ENCODE measurements around the gene CASKIN2. TPM values are rescaled to one million over a fixed set of nuclear protein-coding genes. Genes with fewer than 3 reads are reported as not detected.

CASKIN2 gene
- total RNA-seq, 1 experiment from 2014 or later, result 40.0 TPM

- no peaks in the 10 kb centered on the region; the same call in 1 of the 2 replicates for H3K36me3 ChIP-seq (ENCODE audit: control insufficient read depth, insufficient read depth, low read length)
- no peak overlapping the region for H3K4me3 ChIP-seq (ENCODE audit: low read depth in 2 of 2, low read length in 2 of 2)
- in situ Hi-C loops (cut with HindIII; ENCODE audit: low pct_unique_long_range_greater_than_20kb, low sequenced_read_pairs) (no loop called here), intact Hi-C loops (cut with micrococcal nuclease; ENCODE audit: unreplicated experiment) (no loop called here)
- BruUV-seq (replicated peaks), result no TSS peak
- DNase-seq (ENCODE audit: low read depth, low spot score) (no peak), ATAC-seq (no peak)
- TF ChIP-seq REST (IDR thresholded peaks at IDR 0.05; ENCODE audit: insufficient read depth in 1 of 2, low read depth in 2 of 2, low read length in 1 of 2), result no peak
- no peaks in the 10 kb centered on the region for H3K9me3 ChIP-seq (ENCODE audit: control insufficient read depth, insufficient read depth, low read depth, low read length)
- H3K27me3 ChIP-seq (ENCODE audit: control insufficient read depth, insufficient read depth, low read length), result no peaks in the 10 kb centered on the region
- peaks cover 6% of the 10 kb centered on the region for H3K4me1 ChIP-seq (ENCODE audit: control insufficient read depth, insufficient read depth, low read length)
- CTCF ChIA-PET, result no interaction called here
- POLR2A ChIA-PET, result no interaction called here
- H3K27ac ChIP-seq (ENCODE audit: low read length), result 0 out of 2 replicates have a peak overlapping the region, but pooled peaks have one; percentile 1
Measured at GRCh38 chr17:75530837-75531720, 15.7 kb upstream of the CASKIN2 start.

GRCh38 chr17:75526555-75527270 is 11.4 kb upstream of the CASKIN2 start:
- peaks cover 2% of the 10 kb centered on the region; the same call in 1 of the 2 replicates for H3K36me3 ChIP-seq (ENCODE audit: control insufficient read depth, insufficient read depth, low read length)
- ChIA-PET CTCF (interaction anchor here (0.5 to 1.3 kb wide), 4 partner anchors 10 to 256 kb away, joined by 4 to 5 read pairs (median 4); partner anchors contain the start of gene TSEN54), POLR2A (no interaction called here)
- BruUV-seq (replicated peaks), result TSS peak; percentile 54
- intact Hi-C loops (cut with micrococcal nuclease; ENCODE audit: unreplicated experiment) (no loop called here), in situ Hi-C loops (cut with HindIII; ENCODE audit: low pct_unique_long_range_greater_than_20kb, low sequenced_read_pairs) (no loop called here)
- H3K4me3 ChIP-seq (ENCODE audit: low read depth in 2 of 2, low read length in 2 of 2), result peak overlapping the region; percentile 68 to 75
- no peaks in the 10 kb centered on the region for H3K27me3 ChIP-seq (ENCODE audit: control insufficient read depth, insufficient read depth, low read length)
- peaks cover 17% of the 10 kb centered on the region for H3K4me1 ChIP-seq (ENCODE audit: control insufficient read depth, insufficient read depth, low read length)
- peak overlapping the region; percentile 81 for H3K27ac ChIP-seq (ENCODE audit: low read length)
- no peaks in the 10 kb centered on the region for H3K9me3 ChIP-seq (ENCODE audit: control insufficient read depth, insufficient read depth, low read depth, low read length)
- DNase-seq (ENCODE audit: low read depth, low spot score) (no peak), ATAC-seq (no peak)
- TF ChIP-seq POLR2AphosphoS5 (IDR thresholded peaks at IDR 0.05; ENCODE audit: low read depth, low read length) (no peak), TCF7L2 (IDR thresholded peaks at IDR 0.05; ENCODE audit: low read depth, low read length) (no peak), REST (IDR thresholded peaks at IDR 0.05; ENCODE audit: insufficient read depth in 1 of 2, low read depth in 2 of 2, low read length in 1 of 2) (no peak)

All from Panc1 (cell line).